Activated CD4-positive, alpha-beta T cell treated with anti-CD3 and anti-CD28 coated beads, Interleukin-2, amount 50 U/mL, for 24 hours (primary cell): ENCODE measurements around the gene ALPG.
"Not testable (repeated sequence)": the region's sequence is repeated elsewhere in the genome, so short reads cannot be mapped to it uniquely, and the experiment has no call there.

Source experiments
- DNase-seq, 2 donors: peaks; one replicate each; pipeline ENCODE4 v3.0.0-alpha.2; 2020; ENCODE audit warnings: low read depth in 1 of 2, low spot score in 1 of 2

Gene ALPG

DNA sequence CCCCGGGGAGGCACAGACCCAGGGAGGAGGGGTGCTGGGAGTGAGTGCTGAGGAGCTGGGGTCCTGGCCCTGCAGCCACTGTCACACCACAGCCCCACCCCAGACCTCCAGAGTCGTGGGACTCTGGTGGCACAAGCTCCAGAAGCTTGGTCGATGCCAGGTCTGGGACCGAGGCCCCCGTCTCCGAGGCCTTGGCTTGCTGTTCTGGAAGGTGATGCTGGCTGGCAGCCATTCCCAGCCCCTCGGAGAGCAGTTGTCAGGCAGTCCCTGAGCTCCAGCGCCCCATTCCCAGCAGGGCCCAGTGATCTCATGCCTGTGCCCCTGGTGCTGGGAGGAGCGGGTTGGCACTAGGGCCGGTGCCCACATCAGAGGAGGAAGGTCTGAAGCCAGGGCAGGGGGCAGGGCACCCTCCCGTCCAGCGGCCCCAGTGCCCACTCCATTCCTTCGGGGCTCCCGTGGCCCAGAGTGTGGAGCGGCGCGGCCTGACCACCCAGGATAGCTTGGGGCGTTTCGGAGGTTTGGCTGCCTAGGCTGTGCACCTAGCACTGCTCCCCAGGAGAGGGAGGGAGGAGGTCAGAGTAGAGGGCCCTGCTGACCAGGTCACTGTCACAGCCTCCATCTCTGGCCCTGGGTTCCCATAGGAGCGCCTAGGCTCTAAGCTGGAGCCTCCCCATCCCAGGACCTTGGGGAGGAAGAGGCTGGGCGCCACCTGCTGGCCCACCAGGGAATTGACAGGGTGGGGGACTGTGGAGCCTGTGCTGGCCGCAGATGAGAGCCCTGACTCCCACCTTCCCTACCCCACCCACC, 32.5 kb downstream of the ALPG start:
- no peak for DNase-seq

DNA sequence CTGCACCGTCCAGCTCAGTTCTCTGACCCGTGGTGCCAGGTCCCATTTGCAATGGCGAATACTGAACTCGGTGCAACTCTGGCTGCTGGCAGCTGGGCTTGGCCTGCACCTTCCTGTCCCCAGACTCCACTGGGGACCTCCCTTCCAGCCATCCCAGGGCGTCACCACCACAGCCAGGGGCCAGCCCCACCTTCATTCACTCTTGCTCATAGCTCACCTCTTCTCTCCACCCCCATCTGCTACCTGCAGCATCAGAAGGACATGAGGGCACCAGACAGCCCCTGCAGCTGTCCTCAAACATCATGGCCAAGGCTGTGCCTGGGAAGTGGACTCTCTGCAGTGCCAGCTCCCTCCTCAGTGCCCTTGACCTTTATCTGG, 33.1 kb downstream of the ALPG start:
- DNase-seq, result no peak

DNA sequence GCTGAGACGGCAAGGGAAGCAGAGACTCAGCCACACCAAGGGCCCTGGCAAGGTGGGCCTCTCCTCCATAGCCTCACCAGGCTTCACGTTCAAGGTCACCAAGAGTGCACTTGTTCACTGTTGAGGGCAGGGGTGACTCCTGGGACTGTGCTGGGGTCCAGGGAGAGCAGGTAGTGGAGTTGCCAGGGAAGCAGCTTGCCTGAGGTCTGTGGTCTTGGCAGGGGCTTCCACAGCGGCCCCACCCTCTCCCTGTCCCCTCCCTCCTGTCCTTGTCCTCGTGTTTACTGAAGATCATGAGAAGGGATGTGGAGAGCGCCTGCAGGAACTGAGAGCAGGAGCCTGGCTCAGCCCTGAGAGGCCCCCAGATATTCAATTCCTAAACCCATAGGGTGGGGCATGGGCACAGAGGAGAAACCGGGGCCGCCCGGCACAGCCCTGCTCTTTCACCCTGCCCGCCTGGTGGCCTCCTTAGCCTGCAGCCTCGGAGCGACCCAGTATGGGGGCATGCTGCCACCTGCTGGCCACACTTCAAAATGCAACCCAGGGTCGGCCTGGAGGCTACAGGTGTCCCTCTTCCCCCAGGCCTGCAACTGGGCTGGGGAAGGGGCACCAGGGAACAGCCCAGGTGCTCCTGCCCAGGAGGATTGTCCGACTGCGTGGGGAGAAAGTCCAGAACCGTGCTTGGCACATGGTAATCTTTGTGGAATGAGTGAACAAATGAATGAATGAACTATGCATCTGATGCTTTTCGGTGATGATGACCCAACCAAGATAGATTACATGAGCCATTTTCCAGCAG, 33.8 kb downstream of the ALPG start:
- peak; percentile 84 to 87 for DNase-seq

DNA sequence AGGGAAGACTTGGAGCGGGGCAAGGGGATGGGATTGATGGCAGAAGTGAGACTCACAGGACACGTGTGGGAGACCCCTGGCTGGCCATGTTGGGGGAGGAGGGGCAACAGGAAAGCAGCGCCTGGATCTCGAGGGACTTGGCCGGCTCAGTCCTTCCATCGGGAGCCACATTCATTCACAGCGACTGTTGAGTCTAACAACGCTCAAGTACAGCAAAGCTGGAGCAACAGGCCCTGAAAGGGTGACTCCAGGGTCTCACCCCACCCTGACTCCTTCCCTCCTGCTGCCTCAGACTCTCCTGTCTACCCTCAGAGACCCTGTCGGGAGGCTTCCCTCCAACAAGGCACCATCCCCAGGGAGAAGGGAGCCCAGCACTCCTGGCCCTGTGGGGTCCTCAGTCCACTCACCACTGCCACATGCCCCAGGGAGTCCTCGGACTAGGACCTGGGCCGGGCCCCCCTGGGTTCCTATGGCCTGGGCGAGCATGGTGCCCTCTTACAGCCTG, 34.6 kb downstream of the ALPG start:
- DNase-seq, result no peak

DNA sequence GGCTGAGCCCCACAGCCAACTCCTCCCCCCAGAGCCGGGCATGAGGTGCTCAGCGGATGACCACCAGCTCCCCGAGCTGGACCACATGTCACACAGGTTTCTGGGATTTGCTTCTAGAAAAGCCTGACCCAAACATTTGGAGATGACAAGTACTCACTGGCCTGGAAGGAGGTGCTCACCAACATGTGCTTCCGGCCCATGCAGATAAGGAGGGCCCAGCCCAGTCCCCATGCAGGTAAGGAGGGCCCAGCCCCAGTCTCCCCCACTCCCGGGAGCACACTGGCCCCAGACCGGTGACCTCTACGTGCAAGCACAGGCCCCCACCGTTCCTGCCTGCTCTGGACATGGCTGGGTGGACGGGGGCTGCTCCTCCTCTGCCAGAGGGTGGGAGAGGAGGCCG, 35.3 kb downstream of the ALPG start:
- not testable (repeated sequence) for DNase-seq

DNA sequence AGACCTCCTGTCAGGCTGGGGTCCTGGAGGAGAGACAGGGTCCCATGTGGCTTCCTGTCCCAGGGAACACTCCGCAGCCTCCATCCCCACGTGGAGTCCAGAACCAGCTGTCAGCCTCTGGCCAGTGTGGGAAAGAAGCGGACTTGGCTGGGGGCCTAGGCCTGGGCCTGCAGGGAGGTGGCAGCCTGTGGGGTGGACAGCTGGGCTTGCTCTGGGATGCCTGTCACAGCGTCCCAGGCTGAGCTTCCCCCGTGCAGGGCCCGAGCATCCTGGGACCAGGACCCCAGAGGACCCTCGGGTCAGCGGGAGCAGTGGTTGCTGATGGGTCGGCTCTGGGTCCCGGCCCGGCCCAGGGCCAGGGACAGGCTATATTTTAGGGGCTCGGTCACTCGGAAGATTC, 35.8 kb downstream of the ALPG start:
- not testable (repeated sequence) for DNase-seq

DNA sequence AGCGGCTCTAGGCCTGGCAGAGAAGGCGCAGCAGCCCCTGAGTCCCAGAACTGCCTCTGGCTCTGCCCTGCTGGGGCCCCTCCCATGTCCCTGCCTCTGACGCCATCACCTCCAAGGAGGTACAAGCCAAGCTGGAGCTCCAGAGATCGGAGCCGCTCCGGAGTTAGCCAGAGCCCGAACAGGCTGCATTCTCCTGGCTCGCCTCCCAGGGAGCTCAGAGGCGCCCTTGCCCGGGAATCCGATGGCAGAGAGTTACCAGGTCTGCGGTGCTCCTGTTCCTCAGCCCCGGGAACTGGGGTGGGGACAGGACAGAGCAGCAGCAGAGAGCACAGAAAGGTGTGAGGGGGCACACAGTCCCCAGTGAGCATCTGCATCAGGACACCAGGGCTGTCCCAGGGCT, 36.4 kb downstream of the ALPG start:
- not testable (repeated sequence) for DNase-seq

DNA sequence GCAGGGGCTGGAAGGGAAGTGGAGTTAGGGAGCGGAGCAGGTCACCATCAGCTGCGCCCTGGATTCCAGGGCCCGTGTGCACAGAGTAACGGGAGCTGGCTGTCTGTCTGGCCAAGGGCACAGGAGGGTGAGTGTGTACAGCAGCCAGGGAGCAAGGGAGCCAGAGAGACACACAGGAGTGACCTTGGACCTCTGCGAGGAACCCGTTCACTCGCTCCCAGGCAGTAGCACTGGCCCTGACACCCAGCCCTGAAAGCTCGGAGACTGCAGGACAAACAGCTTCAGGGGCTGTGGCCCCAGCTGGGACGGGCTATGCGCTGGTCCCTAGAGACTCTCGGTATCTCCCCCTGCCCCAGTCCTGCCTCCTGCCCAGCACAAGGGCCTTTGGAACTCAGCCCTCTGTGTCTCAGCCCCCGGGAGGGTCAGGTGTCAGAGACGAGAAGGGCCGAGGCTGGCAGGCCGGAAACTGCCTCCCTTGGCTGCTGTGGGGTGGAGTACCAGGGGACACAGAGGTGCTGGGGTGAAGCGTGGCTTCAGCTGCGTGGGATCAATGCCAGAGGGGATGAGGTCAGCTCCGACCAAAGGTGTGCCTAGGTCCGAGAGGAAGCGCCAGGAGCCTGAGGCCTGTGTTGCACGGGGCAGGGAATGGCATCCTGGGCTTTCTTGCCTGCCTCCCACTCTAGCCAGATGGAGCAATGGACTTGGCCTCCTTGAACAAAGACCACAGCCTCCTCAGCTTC, 37.2 kb downstream of the ALPG start:
- DNase-seq, result not testable (repeated sequence)

DNA sequence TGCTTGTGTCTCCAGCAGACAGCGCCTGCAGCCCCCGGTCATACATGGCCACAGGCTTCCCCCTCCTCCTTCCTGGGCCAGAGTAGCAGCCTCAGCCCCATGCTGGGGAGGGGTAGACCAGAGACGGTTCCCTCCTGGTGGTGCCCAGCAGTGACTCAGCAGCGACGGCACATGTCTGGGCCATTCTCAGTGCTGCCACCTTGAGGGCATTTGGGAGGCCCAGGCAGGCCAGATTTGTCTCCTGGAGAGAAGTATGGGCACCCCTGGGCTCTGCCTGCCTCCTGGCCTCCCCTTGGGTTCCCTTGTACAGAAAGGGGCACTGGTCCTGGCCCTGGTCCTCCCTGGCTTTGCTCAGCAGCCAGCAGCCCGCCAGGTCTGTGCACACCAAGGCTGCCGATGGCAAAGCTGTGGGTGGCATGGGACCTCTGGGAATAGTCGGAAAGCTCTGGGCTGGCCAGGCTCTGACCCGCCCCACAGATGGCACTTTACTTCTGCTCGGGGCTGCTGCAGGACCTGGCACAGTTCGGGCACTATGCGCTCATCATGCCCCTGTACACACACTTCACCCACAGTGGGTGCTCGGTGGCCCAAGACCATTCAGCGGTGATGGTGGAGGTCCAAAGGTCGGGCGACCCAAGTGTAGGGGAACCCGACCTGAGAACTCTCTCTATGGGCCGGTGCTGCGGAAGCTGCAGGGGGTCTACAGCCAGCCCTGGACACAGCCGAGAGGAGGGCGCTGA, 37.9 kb downstream of the ALPG start:
- peak; percentile 48 to 65 for DNase-seq

DNA sequence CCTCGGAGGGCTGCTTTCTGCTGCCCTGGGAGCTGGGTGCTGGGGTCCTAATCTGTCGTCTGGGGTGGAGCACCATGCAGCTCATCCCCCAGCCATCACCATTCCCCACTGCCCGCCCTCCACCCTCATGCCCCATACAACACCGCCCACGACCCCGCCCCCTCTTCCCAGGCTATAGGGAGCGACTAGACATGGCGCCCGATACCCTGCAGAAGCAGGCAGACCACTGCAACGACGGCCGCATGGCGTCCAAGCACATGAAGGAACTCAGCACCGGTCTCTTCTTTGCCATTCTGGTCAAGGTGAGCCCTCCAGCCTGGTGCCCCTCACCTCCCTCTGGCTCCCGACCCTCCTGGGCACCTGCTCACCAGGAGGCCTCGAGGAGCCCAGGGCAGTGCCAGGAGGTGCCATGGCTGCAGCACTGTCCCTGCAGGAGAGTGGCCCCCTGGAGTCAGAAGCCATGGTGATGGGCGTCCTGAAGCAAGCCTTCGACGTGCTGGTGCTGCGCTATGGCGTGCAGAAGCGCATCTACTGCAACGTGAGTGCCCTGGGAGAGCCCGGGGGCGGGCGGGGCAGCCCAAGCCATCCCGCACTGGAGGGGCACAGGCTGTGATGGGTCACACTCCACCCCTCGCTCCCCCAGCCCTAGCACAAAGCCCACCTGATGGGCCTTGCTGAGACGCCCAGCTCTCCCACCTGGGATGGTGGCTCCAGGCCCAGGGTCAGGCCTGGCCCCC, 38.7 kb downstream of the ALPG start:
- DNase-seq, result not testable (repeated sequence)

DNA sequence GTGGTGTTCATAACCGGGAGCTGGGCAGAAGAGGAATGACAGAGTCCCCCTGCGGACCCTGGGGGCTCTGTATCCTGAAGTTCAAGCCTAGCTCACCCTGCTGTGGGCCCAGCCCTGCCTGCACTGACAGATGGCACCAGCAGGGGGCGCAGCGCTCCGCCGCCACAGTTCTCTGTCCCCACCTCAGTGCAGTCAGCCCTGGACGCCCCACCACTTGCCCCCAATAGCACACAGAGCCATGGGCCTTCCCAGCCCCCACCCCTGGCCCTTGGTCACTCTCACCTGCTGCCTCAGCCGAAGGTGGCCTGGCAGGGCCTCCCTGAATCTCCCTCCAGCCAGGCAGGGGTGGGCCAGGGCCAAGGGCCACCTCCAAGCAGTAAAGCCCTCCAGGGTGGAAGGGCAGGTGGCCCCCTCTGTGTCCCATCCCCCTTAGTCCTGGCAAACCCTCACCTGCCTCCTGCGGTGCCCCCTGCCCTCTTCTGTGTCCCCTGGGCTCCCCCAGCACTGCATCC, 39.7 kb downstream of the ALPG start:
- not testable (repeated sequence) for DNase-seq

DNA sequence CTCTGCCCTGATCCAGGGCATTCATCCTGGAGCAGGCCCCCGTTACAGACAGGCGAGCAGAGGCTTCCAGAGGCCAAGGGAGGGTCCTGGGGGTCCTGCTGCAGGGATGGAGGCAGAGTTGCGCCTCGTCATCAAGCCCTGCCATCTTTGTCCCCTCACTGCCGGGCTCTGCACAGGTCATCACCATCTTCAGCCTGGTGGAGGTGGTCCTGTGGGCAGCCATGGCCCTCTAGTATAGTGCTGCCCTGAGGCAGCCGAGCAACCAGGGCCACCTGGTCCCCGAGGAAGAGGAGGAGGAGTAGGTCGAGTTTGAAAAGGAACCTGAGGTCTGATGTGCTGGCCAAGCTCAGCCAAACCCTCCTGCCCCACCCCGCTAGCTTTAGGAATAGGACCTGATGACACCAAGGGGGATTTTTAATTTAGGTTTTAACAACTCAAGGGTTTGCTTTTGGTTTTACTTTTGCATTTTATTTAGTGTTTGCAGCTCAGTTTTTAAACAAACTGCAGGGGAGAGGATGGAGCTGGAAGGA, 40.5 kb downstream of the ALPG start:
- DNase-seq, result no peak

DNA sequence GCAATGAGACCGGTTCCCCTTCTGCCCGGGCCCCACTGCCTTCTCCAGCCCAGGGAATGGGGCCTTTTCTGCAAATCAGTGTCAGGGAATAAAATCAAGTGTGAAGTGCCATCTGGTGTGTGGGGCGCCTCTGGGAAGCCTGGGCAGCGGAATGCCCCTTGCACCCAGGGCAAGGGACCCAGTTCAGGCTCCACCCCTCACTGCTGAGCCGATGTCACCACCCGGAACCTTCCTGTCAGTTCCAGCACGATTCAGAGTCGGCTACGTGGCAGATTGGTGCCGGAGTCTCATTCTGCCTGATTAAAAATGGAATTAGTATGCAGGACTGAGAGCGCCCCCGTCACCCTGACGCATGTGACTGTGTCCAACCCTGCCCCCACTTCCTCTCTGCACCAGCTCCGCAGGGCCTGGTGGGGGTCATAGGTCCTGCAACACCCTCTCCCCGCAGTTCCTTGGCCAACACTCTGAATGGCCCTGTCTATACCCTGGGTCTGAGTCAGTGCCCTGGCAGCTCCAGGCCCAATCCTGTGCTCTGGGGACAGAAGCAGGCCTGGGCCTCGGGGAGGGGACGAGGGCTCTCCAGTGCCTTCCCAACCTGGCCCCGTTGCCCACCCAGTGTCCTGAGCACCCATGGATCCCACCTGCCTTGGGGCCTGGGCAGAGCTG, 41.1 kb downstream of the ALPG start:
- no peak for DNase-seq

DNA sequence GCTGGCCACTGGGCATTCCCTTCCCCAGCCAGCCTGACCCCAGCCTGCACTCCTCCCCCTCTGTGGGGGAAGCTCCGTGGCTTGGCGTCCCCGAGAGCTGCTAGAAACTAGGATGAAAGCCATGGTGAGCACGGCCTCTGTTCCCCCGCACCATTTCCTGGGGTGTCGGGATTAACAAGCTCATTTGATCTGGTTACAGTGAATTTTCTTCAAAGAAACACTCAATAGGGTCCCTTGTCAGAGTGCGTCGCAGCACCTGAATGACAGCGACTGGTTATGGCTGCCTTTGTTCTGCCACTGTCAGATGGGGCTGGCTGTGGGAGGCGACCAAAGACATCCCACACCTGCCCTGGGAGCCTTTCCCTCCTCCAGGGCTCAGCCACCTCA, 41.7 kb downstream of the ALPG start:
- DNase-seq, result no peak

DNA sequence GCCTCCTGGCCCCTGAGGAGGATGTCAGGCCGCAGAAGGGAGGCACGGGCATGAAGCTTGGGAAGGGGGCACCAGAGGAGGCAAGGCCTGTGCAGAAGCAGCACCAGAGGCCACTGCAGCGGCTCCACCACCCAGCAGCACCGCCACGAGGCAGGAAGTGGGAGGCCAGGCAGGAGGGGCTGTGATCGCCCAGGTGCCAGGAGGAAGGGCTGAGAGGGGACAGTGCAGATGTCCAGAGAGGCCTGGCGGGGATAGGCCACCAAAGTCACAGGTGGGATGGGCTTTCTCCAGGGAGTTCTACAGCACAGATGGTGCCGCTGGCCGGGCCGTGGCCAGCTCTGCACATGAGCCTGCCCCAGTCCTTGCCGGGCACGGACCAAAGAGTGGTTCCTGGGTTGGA, 43.3 kb downstream of the ALPG start:
- no peak for DNase-seq

DNA sequence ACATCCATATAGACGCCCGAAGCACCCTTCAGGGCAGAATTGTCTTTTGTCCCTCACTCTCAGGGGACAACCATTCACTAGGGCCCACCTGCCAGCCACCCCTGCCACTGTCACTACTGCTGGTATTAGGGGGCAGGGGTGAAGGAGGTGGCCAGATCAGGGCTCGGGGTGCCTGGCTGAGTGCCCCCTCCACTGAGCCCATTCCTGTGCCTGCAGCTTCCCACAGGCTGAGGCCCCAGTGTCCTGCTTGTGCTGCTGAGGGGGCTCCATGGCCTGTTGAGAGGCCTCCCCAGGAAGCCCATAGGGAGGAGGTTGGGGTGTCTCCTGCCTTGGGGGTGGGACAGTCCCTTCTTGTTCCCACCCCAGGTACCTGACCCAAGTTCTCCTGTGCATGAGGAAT, 45.0 kb downstream of the ALPG start:
- DNase-seq, result not testable (repeated sequence)

DNA sequence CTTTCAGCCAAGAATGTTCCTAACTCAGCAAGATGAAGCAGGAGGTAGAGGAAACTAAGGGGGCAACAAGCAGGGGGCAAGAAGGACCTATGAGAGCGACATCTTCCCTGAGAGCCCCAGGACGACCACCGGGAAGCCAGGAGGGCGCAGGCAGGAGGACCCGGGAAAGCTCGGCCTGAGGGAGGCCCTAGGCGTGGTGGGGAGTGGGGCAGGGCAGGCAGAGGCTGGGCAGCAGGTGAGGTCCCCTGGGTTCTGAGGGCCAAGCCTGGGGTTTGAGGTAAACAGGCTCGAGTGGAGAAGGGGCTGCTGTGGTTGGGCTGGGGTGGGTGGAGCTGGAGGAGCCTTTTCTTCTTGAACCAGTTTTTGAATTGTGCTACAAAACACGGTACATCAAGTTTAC, 48.0 kb downstream of the ALPG start:
- no peak for DNase-seq

DNA sequence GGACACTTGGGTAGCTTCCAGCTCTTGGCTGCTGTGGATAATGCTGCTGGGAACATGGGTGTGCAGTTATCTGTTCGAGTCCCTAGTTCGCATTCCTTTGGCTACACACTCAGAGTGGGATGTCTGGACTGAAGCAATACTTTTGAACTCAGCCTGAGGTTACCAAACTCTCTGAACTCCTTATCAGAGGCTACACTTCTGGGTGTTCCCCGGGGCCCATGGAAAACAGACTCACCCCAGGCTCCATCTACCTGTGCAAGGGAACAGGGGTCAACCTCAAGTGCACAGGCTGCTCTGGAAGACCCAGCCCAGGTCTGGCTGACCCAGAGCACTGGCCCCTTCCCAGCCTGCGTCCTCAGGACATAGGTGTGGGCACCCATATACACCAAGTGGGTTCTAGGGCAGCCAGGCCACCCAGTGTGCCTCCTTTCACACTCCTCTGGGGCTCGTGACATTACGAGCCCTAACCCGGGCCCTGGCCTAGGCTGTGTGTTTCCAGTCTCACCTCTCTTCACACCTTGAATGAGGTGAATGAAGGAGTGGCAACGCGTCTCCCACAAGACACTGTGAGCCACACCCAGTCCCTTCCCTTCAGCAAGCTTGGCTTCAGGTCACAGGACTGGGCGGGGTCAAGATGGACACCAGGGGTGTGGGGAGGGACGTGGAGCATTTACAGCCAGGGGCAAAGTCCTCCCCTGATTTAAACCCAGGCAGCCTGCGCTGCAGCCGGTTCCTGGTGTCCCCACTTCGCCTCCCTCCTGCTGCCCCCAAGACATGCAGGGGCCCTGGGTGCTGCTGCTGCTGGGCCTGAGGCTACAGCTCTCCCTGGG, 49.0 kb downstream of the ALPG start, which contains the start of gene ALPI:
Gene ALPI, plus strand, starts transcription at position 728 of the 830 bp plus-strand sequence. Its CDS starts 47 bp downstream, at position 775.
- DNase-seq, result no peak
